NT2/D1 (cell line): ENCODE data around the gene UNC5C.

Experiments
- YY1 ChIP-seq: IDR thresholded peaks from 2 replicates; pipeline ENCODE4 v1.6.1; 2011; ENCODE audit not compliant: insufficient read length, insufficient read depth
- ZNF274 ChIP-seq: IDR thresholded peaks from 2 replicates; pipeline ENCODE4 v1.6.1; 2011; ENCODE audit warnings: mild to moderate bottlenecking, low read depth, low read length

- TF ChIP-seq ZNF274 (no peak), YY1 (no peak)
These were observed 187.1 kb downstream of the UNC5C start for GRCh38 chr4:95361696-95361965.
